GM19328 (cell line): Measurements from ENCODE around the gene ABCB9.
"Not testable (repeated sequence)": the region's sequence is repeated elsewhere in the genome, so short reads cannot be mapped to it uniquely, and the experiment has no call there.

Experiments used
- ATAC-seq: cut with Tn5 transposase; IDR thresholded peaks from one replicate; pipeline ENCODE4 v1.9.1; 2021; ENCODE audit warnings: mild to moderate bottlenecking, moderate library complexity; ENCODE audit not compliant: unreplicated experiment

The ABCB9 gene

DNA sequence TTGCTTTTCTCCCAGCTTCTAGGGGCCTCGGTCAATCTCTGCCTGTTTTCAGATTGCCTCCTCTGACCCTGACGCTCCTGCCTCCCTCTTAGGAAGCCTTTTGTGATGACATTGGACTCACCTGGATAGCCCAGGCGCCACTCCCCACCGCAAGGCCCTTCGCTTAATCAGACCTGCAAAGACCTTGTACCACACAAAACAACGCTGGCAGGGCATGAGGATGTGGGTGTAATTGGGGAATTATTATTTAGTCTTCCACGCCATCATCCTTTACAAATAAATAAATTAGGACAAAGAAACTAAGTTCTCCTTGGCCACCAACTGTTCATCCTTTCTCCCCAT is 62.6 kb downstream of the ABCB9 start:
- ATAC-seq: no peak

DNA sequence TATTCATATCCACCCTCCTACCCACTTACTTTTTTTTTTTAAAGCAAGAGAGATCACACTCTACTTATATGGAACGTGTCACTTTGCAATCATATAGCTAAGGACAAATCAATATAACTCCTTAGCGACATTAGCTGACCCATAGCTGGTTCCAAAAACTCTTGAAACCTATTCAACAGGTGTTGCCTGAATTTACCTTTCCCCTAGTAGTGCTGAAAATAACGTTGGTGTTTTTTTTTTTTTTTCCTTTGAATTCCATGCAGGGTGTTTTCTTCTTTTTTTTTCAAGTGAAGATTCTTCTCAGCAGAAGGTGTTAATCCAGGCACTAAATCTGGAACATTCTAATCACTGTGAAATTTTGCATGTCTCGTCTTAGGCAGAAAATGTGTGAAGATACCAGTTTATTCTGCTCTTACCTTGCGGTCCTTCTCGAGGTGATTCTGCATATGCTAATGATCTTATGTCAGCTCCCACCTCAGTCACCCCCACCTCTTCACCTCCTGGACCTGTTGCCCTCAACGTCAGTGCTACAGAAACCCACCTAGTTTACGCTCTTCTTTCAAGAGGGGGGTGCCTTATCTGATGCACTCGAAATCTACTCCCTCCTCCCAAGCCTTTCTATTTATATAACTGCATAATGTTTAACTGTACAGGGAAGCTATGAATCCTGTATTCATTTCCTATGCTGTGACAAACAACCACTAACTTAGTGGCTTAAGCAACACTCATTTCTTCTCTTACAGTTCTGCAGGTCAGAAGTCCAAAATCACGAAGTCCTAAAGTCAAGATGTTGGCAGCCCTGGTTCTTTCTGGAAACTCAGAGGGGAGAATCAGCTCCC is 63.2 kb downstream of the ABCB9 start:
- ATAC-seq: no peak

DNA sequence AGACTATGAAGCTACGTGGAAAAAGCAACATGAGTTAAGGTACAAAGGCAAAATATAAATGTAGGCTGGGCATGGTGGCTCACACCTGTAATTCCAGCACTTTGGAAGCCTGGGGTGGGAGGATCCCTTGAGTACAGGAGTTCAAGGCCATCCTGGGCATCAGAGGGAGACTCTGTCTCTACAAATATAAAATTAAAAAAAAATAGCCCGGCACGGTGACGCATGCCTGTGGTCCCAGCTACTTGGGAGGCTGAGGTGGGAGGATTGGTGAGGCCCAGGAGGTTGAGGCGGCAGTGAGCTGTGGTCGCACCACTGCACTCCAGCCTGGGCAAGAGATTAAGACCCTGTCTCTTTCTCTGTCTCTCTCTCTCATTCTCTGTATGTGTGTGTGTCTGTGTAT is 66.4 kb downstream of the ABCB9 start:
- ATAC-seq: no peak

DNA sequence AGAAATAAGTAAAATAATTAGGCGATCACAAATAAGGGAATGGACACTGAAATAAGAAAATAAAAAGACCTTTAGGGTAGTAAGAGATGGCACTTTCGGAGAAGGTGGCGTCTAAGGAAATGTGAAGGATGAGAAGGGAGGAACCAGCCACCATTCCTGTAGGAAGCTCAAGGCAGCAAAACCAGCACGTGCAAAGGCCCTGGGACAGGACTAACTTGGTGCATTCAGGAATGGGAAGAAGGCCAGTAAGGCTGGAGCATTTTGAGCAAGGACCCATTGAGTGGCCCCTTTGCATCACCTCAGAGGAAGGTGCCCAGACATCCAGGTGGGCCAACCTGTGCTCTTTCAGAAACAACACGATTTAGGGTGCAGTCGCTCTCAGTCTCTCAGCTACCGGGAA is 69.6 kb downstream of the ABCB9 start:
- no peak for ATAC-seq

DNA sequence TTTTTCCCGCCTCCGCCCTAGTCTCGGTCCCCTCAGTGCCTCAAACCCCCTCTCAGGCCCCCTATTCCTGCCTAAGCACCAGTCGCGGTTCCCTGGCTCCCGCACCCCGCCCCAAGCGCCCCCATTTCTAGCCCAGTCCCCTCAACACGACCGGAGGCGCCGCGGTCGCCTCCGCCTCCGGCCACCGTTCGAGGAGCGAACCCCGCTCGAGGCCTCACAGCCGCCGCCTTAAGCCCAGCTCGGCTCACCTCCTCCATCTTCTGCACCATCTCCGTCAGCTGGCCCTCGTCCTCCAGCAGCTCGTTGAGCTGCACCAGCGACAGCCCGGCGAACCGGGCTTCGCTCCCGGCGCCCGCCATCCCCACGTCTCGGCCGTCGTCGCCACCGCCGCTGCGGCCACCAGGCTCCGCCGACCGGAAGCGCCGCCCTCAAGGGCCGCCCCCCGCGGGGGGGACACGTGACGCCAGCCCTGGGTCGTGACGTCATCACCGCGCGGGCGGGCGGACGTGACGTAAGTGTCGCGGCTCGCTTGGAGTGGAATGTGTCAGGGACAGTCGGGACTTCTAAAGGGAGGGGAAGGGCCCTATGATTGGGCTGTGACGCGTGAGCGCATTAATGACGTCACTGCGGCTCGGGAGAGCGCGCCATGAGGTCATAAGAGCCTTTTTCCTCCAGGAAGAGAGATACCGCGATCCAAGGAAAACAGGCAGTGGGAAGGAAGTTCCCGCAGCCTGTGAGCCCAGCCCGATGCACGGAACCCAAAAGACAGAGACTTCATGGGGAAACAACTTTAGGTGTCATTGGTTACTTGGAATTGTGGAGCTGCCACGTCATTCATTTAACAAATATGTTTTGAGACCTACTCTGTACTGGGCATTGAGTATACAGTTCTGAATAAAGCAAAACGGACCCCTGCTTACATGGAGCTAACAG is 70.3 kb downstream of the ABCB9 start, which contains the start of gene VPS37B:
VPS37B (minus strand) TSS at position 421 of the 933 bp plus-strand sequence; CDS start at position 359, 62 bp downstream.
- peak; percentile 64 for ATAC-seq

DNA sequence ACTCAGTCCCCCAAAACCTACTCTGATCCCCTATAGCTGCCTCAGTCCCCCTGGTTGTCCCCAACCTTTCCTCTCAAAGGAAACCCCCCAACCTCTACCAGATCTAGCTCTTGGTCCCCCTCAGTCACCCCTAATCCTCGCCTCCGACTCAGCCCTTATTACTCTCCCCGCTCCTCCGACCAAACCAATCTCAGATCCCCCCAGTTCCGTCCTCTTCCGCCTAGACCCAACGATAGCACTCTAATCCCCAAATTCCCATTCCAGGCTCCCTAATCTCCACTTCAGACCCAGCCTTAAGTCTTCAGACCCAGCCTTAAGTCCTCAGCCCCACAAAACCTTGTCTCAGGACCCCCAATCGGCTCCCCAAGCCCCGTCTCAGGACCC is 71.0 kb downstream of the ABCB9 start:
- no peak for ATAC-seq

DNA sequence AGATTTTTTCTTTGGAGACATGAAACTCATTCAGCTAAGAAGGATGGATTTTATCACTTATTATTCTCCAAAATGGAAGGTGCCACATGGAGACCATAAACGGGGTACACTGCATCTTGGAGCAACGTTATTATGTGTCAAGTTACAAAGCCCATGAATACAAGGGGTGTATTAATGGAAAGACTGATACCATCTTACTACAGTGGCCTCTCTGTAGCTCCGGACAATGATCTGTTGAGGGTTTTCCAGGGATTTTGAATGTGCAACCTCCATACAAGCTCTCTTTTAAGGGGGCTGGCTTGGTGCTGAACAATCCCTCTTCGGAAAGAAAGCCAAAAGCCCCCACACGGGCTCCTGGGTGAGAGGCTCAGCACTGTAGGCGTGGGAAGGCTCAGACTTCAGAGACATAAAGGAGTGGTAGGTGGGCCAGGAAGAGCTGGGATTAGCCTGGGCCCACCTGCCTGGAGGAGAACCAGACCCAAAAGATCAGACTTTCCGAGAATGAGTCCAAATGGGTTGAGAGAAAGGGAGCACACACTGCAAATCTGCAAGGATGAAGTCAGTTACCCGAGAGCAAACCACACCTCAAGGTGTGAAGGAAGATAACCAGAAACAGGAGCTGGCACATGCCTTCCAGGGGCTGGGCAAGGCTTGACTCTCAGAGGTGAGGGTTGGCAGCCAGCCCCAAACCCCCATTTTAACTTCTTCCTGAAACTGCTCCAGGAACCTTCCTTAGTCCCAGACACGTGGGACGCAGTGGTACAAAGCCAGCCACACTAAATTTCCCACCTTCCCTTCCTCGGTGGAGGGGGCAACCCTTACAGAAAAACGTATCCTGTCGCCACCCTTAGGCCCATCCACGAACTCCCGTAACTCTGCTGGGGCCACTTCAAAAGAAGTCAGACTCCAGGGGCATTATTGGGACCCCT is 71.8 kb downstream of the ABCB9 start:
- no peak for ATAC-seq

DNA sequence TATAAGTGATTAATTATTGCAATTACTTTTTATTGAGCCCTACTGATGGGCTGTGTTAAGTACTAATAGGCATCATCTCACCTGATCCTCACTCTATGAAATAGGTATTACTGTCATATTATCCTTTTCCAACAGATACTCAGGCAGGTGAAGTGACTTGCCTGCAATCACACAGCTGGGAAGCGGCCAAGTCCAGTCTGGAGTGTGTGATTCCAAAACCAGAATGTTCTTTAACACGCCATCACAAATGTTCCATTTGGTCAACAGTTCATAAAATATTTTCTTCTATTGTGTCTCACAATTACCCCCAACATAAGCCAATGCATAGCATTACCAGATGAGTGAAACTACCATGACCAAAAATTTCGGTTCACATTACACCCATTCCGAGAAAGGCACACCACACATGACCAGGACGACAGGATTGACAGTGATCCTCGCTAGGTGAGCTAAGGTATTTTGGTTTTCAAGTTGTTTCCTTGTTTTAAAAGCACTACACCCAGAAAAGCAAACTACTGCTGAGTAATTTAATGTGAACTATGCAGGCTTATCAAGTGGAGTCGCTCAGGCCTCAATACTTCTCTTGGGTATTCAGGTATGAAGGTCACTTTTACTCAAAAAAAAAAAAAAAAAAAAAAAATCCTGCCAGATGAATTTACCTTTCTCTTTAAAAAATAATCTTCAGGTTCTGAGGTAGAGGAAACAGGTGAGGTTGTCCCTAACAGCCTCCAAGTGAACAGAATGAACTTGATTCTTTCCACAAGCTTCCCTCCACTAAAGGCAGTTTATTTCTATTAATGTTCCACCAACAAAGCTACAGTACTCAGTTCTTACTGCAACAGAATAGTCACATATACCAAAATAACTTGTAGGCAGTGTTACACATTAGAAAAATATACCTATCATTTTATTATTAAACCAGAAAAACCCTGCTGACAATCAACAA is 72.8 kb downstream of the ABCB9 start:
- ATAC-seq: no peak

DNA sequence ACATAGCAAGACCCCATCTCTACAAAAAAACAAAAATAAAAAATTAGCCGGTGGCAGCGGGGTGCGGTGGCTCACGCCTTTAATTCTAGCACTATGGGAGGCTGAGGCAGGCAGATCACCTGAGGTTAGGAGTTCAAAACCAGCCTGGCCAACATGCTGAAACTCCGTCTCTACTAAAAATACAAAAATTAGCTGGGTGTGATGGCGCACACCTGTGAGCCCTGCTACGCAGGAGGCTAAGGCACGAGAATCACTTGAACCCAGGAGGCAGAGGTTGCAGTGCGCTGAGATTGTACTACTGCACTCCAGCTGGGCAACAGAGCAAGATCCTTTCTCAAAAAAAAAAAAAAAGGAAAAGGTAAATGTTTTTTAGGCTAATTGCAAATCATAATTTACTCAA is 73.5 kb downstream of the ABCB9 start:
- ATAC-seq: not testable (repeated sequence)

DNA sequence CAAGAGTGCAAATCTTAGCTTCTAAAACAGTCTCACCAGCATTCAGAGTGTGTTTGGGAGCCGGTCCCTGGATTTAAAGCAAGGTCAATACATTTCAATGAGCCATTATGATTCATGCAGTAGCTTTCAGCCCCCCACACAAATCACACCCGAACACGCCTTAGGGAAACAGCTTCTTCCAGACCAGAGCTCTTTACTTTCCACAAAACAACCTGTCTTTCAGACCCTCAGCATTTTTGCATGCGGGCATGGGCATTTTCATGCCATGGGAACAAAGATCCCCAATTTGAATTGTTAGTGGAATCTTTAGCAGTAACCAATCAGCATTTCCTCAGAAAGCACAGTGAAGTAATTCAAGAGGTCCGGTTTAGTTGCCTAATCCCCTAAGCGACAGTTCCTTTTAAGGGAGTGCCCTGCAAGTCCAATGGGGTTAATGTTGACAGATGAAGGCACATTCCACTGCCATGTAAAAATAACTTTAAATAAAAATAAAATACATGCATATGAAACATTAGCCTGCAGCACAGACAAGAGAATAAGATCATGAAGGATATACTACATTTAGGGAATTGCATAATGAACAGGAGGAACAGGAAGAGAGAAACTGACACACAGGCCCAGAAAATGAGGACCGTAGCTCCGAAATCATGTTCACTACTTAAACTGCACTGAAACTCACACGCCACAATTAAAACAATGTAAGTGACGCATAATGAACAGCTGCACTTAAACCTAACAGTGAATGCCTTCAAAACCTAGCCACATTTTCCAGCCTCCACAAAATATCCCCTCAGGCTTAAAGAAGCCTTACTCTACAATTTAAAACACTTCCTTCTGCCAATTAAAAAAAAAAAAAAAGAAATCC is 74.4 kb downstream of the ABCB9 start:
- no peak for ATAC-seq

DNA sequence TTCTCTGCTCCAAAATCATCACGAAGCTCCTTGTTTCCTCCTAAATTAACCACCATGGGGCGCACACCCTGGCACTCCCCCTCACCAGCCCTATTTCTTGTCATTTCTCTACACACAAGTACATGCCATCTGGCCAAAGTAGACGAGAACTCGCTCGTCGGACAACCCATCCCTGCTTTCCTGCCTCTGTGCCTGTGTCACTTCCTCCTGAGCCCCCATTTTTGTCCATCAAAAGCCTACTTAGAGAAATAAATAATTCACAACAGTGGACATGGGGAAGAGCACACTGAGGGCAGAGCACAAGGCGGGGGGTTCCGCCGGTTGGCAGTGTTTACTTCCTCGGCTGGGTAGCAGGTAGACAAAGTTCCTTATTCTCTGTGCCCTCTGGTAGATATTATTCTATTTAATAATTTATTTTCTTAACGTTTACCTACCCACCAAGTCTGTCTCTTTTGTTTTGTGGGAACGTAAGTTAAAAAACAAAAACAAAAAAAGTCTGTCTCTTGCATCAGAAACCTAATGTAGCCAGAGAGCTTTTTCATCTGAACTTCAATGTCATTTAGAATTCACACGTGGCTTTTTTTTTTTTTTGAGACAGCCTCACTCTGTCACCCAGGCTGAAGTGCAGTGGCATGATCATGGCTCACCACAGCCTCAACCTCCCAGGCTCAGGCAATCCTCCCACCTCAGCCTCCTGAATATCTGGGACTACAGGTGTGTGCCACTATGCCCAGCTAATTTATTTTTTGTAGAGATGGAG is 76.3 kb downstream of the ABCB9 start:
- no peak for ATAC-seq

DNA sequence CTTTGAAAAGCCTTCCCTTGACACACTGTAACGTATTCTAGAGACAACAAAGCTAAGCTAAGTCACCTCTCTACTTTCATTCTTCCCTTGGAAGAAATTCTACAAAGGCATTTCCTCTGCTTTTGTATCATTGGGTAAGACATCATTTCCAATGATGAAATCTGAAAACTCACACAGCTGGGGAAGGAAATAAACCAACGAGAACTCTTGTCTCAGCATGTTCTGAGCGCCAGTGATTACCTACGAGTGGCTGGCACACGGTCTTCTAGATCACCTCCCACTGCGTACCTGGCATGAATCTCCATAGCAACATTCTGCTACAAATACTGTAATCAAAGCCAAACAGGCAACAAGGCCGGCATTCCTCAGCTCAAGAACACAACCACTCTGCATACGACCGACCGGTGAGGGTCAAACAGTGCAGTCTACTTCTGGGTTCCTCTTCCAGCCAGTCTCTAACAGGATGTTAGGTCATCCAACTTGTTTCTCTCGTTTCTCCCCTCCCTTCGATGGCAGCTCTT is 78.0 kb downstream of the ABCB9 start:
- ATAC-seq: no peak

DNA sequence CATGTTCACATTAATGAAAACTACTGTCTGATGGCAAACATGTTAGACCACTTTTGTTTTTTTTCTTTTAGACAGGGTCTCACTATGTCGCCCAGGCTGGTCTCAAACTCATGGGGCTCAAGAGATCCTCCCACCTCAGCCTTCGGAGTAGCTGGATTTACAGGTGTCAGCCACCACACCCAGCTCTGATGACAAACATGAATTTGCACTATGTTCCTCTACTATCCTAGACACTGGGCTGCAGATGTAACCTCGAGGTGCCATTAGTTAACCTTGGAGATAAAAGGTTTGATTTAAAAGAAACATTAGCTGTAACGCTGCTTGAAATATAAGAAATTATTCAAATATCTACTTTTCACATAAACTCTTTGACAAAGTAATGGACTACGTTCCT is 78.4 kb downstream of the ABCB9 start:
- peak; percentile 12 for ATAC-seq

DNA sequence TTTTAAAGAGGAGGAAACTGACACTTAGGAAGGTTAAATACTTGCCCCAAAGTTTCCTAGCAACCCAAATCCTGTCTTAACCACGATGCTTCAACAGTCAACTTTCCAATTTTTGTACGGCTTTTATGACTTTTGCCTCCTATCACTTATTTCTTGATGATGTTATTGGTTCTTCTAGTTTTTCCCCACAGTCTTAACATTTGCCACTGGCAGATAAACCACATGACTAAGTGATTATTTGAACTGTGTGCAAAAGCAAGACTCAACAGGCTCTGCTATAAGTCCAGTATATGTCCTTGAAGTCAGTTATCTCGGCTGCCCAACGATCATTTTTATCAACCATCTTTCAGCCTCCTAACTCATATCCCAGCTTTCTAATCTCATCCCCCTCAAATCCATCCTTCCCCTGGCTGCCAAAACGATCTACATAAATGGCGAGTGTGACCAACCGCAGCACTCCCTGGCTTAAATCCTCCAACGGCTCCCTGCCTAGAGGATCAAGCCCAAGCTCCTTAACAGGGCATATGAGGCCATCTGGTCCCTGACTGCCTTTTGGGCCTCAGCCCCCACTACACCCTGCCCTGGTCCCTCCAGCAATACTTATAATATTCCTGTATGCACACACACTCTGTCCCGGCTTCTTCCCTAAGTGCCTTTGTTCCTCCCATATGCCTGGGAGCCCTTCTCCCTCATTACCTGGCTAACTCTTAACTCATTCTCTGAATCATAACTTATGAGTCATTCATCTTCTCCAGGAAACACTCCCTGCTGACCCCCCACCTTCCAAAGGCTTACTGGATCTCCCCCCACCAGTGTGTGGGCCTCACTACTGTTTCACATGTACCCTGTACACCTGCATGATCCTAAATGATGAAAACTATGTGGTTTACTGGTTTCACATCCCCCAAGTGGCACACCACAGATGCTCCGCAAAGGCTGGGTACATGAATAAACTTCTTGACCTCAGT is 79.1 kb downstream of the ABCB9 start:
- ATAC-seq: peak; percentile 87

DNA sequence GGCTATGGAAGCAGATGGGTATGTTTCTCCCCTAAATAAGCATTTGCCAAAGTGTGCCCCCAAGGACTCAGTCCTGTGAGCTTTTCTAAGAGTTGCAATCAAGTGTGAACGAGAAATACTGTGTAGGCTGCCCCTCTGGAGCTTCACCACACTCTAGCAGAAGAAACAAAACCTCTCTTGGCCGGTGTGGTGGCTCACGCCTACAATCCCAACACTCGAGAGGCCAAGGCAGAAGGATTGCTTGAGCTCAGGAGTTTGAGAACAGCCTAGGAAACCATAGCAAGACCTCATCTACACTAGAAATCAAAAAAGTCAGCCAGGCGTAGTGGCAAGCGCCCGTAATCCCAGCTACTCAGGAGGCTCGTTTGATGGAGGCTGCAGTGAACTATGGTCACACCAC is 80.1 kb downstream of the ABCB9 start:
- ATAC-seq: no peak

DNA sequence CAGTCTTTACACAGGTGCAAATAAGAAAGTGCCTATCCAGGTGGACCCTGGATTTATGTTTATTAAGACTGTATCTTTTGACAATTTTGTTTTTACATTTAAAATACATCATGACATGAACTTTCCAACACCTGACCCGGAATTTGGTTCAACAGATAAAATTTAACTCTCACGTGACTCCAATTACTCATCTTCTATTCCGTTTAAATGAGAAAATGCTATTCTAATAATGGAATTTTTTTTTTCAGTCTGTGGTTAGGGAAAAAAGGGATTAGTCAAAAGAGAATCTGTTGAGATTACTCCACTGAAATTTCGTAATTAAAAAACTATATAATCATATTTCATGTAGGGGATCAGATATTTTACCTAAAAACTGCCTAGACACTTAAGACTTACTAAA is 81.4 kb downstream of the ABCB9 start:
- ATAC-seq: no peak
